SKM-1 treated with dmso at 0.1 percent for 144 hours (cell line): ENCODE measurements around the gene IL7R.

Experiments
- DNase-seq: peaks from one replicate; lab custom pipeline; 2025; ENCODE audit not compliant: unreplicated experiment; lab: John Stamatoyannopoulos, UW

Gene IL7R, protein sequence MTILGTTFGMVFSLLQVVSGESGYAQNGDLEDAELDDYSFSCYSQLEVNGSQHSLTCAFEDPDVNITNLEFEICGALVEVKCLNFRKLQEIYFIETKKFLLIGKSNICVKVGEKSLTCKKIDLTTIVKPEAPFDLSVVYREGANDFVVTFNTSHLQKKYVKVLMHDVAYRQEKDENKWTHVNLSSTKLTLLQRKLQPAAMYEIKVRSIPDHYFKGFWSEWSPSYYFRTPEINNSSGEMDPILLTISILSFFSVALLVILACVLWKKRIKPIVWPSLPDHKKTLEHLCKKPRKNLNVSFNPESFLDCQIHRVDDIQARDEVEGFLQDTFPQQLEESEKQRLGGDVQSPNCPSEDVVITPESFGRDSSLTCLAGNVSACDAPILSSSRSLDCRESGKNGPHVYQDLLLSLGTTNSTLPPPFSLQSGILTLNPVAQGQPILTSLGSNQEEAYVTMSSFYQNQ

GRCh38 chr5:35856765-35857351, at the start of gene IL7R:
IL7R (plus strand) TSS chr5:35856891; CDS start chr5:35856978, 87 bp downstream.
- peak; percentile 92 for DNase-seq

DNA sequence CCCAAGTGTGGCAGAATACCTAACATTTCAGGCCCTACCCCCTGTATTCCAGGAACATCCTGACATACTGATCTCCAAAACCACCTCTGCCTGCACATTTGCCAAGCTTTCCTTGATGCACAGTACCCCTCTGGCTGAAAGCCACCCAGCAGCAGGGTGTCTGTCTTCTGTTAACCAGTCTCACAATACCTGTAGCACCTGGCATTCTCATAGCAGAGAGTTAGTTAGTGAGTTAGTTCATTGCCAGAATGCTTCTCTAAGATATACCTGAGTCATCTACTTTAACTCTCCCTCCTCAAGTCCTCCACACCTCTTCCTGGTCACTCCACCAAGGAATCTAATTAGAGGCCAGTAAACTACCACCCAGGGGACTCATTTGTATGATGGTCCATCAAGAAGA, 46.1 kb upstream of the IL7R start:
- DNase-seq: no peak

GRCh38 chr5:35811108-35811741, 45.5 kb upstream of the IL7R start:
- DNase-seq: no peak

- DNase-seq: no peak
Observed at GRCh38 chr5:35813521-35813920, 43.2 kb upstream of the IL7R start.

- no peak for DNase-seq
Observed at GRCh38 chr5:35815089-35815936, 41.4 kb upstream of the IL7R start.

- DNase-seq: no peak
Observed at GRCh38 chr5:35816881-35817521, 39.7 kb upstream of the IL7R start.

DNA sequence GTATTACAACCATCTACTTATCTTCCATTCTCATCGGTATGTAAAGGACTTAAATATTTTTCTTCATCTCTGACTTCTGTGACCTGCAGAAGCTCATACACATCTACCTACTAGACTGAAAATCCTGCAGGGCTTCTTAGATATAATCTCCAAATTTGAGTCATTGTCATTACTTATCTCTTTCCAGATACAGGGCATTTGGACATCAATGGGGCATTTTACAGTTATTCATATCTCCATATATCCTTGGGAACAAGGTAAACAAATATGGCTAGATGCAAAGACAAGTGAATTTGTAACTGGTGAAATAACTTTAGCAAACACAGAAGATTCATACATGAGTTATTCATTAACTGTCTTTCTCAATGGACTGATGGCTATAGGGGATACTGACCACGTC, 37.7 kb upstream of the IL7R start:
- DNase-seq: no peak

DNA sequence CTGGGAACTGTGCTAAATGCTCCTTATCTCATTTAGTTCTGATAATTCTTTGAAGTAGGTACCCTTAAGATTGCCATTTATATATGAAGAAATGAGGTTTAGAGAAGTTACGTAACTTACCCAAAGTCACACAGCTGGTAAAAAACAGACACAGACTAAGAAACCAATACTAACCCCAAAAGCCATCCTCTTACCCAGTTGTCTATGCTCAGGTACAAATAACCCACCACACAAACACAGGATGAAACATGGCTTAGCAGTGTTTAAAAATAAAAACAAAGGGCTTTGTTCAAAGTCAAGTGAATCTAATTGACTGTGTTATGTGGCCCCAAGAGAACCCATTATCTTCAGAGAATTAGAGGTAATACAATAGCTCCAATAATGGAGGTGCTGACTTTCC, 37.0 kb upstream of the IL7R start:
- no peak for DNase-seq

- peak; percentile 61 for DNase-seq
Observed at GRCh38 chr5:35820735-35821134, 36.0 kb upstream of the IL7R start.

DNA sequence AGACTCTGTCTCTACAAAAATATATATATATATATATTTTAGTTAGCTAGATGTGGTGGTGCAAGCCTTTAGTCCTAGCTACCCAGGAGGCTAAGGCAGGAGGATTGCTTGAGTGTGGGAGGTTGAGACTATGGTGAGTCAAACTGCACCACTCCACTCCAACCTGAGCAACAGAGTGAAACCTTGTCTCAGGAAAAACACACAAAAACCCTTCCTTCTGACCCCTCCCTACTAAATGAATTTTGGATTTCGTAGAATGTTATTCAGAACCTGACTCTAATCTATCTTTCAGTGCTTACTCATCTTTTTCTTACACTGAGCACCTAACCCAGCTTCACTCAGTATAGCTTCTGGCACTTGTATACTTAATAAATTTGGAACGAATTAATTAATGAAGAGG, 35.2 kb upstream of the IL7R start:
- no peak for DNase-seq

GRCh38 chr5:35822511-35822910, 34.2 kb upstream of the IL7R start:
- DNase-seq: no peak

DNA sequence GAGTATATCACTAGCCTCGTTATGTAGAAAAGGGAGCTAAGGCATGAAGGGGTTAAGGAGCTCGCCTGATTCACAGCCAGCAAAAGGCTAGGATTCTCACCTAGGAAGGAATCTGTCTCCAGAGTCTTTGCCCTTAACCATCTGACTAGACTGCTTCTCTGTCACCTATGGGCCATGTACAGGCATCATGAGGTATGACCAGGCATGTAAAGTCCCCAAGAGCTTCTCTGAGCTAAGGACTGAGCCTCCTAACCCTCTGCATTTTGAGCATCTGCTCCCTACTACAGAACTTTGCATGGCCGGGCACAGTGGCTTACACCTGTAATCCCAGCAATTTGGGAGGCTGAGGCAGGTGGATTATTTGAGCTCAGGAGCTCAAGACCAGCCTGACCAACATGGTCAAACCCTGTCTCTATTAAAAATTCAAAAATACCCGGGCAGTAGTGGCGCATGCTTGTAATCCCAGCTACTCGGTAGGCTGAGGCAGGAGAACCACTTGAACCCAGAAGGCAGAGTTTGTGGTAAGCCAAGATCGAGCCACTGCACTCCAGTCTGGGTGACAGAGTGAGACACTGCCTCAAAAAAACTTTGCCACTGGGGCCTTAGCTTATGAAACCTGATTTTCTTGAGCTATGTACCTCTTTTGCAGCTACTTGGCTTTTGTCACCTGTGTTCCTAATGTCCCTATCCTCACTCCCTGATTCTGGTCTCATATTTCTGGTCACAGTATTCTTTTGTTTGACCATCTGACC, 33.2 kb upstream of the IL7R start:
- no peak for DNase-seq

GRCh38 chr5:35826056-35826455, 30.6 kb upstream of the IL7R start:
- DNase-seq: no peak

GRCh38 chr5:35826554-35826953, 30.1 kb upstream of the IL7R start:
- DNase-seq: no peak

DNA sequence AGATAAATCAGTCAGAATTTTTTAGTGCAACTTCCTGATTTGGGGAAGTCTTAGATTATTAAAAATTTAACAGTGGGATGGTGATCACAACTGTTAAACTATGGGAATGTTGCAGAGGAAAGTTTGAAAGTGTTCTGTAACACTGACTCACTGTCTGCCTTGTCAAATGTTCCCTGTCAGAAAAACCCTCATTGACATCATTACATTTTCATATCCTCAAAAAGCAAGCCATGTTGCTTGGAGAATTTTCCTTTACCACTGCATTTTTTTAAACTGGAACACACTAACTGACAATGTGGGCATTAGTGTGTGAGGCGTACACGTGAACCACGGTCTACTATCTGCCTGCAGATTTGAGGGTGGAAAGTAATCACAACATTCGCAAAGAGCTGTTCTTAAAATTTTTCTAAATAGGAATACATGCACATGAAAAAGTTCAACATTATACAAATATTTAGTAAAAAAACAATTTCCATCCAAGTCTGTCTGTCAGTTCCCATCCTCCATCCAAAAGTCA, 28.6 kb upstream of the IL7R start:
- no peak for DNase-seq

- DNase-seq: no peak
Observed at GRCh38 chr5:35830587-35830986, 26.1 kb upstream of the IL7R start.

GRCh38 chr5:35832762-35833161, 23.9 kb upstream of the IL7R start:
- DNase-seq: no peak

GRCh38 chr5:35833224-35833623, 23.5 kb upstream of the IL7R start:
- DNase-seq: no peak

DNA sequence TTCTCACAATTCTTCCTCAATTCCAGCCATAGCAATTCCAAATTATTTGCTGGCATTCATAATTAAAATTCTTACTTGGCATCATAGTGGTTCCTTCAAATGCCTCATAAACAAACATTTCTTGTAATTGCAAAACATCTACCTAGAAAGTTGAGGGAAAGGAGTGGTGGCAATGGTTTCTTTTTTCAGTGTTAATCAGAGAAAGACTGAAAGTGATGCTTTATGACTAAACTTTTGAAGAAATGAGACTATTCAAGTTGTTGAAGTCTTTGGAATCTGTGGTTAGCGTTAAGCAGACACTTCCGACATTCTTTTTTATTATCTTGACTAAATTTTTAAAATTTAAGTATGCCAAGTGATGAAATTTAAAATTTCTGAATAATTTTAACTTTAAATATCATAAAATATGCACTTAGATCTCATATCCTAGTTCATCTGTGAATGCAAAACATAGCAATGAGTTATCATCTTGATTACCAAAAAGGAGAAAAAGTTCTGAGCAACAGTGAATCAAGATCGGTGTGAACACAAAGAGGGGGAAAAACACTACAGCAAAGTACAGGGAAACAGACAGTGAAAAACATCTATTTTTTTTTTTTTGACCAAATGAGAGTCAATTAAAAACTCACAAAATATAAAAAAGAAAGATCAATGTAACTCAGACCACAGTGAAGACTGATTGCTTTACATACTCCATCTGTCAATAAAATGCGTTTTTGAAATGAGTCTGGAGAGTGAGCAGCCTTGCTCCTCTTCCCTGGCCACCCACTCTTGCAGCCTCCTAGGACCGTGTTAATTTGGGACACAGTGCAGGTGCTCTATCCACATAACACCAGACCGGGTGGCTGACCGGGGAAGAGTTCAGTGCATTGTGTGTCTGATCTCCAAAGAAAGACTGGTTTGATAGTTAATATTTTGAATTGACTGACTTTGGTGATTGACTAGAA, 20.6 kb upstream of the IL7R start:
- DNase-seq: no peak
